ENCODE results near the gene DIP2C. TPM values are rescaled to one million over a fixed set of nuclear protein-coding genes. Genes with fewer than 3 reads are reported as not detected.

DIP2C gene
- polyA plus RNA-seq, 1 of the 3 experiments (the other 2 are of a cell fraction) = 8.7 TPM

- CTCF ChIA-PET = interaction anchor here (1.4 kb wide), 1 partner anchor 13 kb away, joined by 3 read pairs; no protein-coding TSS in a partner anchor
- H3K27me3 ChIP-seq (ENCODE audit: insufficient read depth) = no peaks in the 10 kb centered on the region
Measured at GRCh38 chr10:341081-341740, 348.3 kb downstream of the DIP2C start.

GRCh38 chr10:340646-341045 lies 348.8 kb downstream of the DIP2C start:
- Histone ChIP-seq H3K9ac (no peak overlapping the region), H3K79me2 (ENCODE audit: insufficient read depth) (no peaks in the 10 kb centered on the region), H3K4me2 (no peak overlapping the region), H3F3A (replicated peaks; ENCODE audit: insufficient read depth) (peaks cover 4% of the 10 kb centered on the region), H3K36me3 (replicated peaks in 1 of 2; ENCODE audit: control insufficient read depth in 1 of 2, insufficient read depth in 2 of 2, low read length in 1 of 2) (peaks cover 16 to 24% of the 10 kb centered on the region in 2 experiments), H3K9me2 (no peaks in the 10 kb centered on the region), H3K4me3 (ENCODE audit: low read depth in 2 of 2, low read length in 1 of 2) (no peak overlapping the region), H3K9me3 (no peaks in the 10 kb centered on the region), H3K27ac (ENCODE audit: low read depth in 2 of 2, low read length in 1 of 2) (no peak overlapping the region), H3K27me3 (ENCODE audit: insufficient read depth) (no peaks in the 10 kb centered on the region), H3K4me1 (ENCODE audit: control insufficient read depth in 1 of 2, insufficient read depth in 2 of 2, low read depth in 1 of 2, low read length in 1 of 2) (no peaks in the 10 kb centered on the region), H2AFZ (ENCODE audit: low read depth) (no peak overlapping the region), H4K20me1 (ENCODE audit: insufficient read depth) (no peaks in the 10 kb centered on the region)
- WGBS (ENCODE audit: low lambda C conversion rate) = 98% methylated on average over 9 of the region's 11 CpGs
- no peak for DNase-seq
- ChIA-PET CTCF (interaction anchor here (1.4 kb wide), 1 partner anchor 13 kb away, joined by 3 read pairs; no protein-coding TSS in a partner anchor), POLR2A (no interaction called here)
- TF ChIP-seq ELF1 (IDR thresholded peaks at IDR 0.05) = no peak
- TF ChIP-seq MAX (IDR thresholded peaks at IDR 0.05; ENCODE audit: low read depth) = no peak
- TF ChIP-seq NFIC (IDR thresholded peaks at IDR 0.05; ENCODE audit: borderline replicate concordance) = no peak
- no peak for TF ChIP-seq MEF2A (IDR thresholded peaks at IDR 0.05; ENCODE audit: borderline replicate concordance, low read depth)
- TF ChIP-seq YY1 (IDR thresholded peaks at IDR 0.05; ENCODE audit: low read depth) = no peak
- TF ChIP-seq TEAD4 (IDR thresholded peaks at IDR 0.05; ENCODE audit: borderline replicate concordance, insufficient read depth) = no peak
- no peak for TF ChIP-seq TAF1 (IDR thresholded peaks at IDR 0.05; ENCODE audit: borderline replicate concordance, low read depth, low read length)
- TF ChIP-seq REST (IDR thresholded peaks at IDR 0.05; ENCODE audit: low read depth, low read length) = no peak
- TF ChIP-seq FOXM1 (IDR thresholded peaks at IDR 0.05; ENCODE audit: low read depth) = no peak
- TF ChIP-seq RFX5 (IDR thresholded peaks at IDR 0.05; ENCODE audit: low read length) = no peak

More at GRCh38 chr10:341081-341740, 348.3 kb downstream of the DIP2C start:
- no peak for DNase-seq
- WGBS (ENCODE audit: low lambda C conversion rate) = 95% methylated on average over 23 of the region's 23 CpGs
- no peaks in the 10 kb centered on the region for H4K20me1 ChIP-seq (ENCODE audit: insufficient read depth)
- peaks cover 4% of the 10 kb centered on the region for H3F3A ChIP-seq (replicated peaks; ENCODE audit: insufficient read depth)
- H3K36me3 ChIP-seq (replicated peaks in 1 of 2; ENCODE audit: control insufficient read depth in 1 of 2, insufficient read depth in 2 of 2, low read length in 1 of 2) = peaks cover 16 to 24% of the 10 kb centered on the region in 2 experiments
- H3K4me3 ChIP-seq (ENCODE audit: low read depth in 2 of 2, low read length in 1 of 2) = no peak overlapping the region
- TF ChIP-seq SMC3 (IDR thresholded peaks at IDR 0.05; ENCODE audit: low read depth, low read length) (no peak), CHD2 (IDR thresholded peaks at IDR 0.05; ENCODE audit: low read length, partially characterized antibody) (no peak), JUND (IDR thresholded peaks at IDR 0.05) (no peak), EP300 (IDR thresholded peaks at IDR 0.05; ENCODE audit: borderline replicate concordance in 1 of 2, low read depth in 1 of 2, low read length in 1 of 2) (no peak), MXI1 (IDR thresholded peaks at IDR 0.05; ENCODE audit: low read depth, low read length) (no peak), FOXM1 (IDR thresholded peaks at IDR 0.05; ENCODE audit: low read depth) (no peak), CTCF (IDR thresholded peaks at IDR 0.05) (no peak), RCOR1 (IDR thresholded peaks at IDR 0.05; ENCODE audit: low read length) (no peak), EZH2phosphoT487 (IDR thresholded peaks at IDR 0.05; ENCODE audit: borderline replicate concordance, low read depth) (no peak), PBX3 (IDR thresholded peaks at IDR 0.05) (no peak)
- H3K9me3 ChIP-seq = no peaks in the 10 kb centered on the region
- H3K79me2 ChIP-seq (ENCODE audit: insufficient read depth) = no peaks in the 10 kb centered on the region
- H2AFZ ChIP-seq (ENCODE audit: low read depth) = no peak overlapping the region
- no peak overlapping the region for H3K4me2 ChIP-seq
- no peak overlapping the region for H3K27ac ChIP-seq (ENCODE audit: low read depth in 2 of 2, low read length in 1 of 2)
- POLR2A ChIA-PET = no interaction called here
- H3K9ac ChIP-seq = no peak overlapping the region
- H3K9me2 ChIP-seq = no peaks in the 10 kb centered on the region
- no peaks in the 10 kb centered on the region for H3K4me1 ChIP-seq (ENCODE audit: control insufficient read depth in 1 of 2, insufficient read depth in 2 of 2, low read depth in 1 of 2, low read length in 1 of 2)
